WERI-Rb-1 (cell line): ENCODE measurements around the gene FKBP8.

Source experiments
- DNase-seq: peaks from one replicate; pipeline ENCODE4 v3.0.0-alpha.2; 2020
- H3K27ac ChIP-seq: fragments of 250-450 bp; sonication (Bioruptor Pico); 2 replicates; pipeline ENCODE4 v1.5.1; 2020; ENCODE audit warnings: mild to moderate bottlenecking, moderate library complexity
- H3K27me3 ChIP-seq: fragments of 250-450 bp; sonication (Bioruptor Pico); 2 replicates; pipeline ENCODE4 v1.5.1; 2021; ENCODE audit warnings: mild to moderate bottlenecking, low read depth, moderate library complexity; ENCODE audit not compliant: insufficient read depth, severe bottlenecking
- H3K36me3 ChIP-seq: fragments of 250-450 bp; sonication (Bioruptor Pico); 2 replicates; pipeline ENCODE4 v1.5.1; 2020; ENCODE audit warnings: mild to moderate bottlenecking, moderate library complexity
- H3K4me3 ChIP-seq: 2 replicates; pipeline ENCODE4 v1.5.1; 2011; ENCODE audit warnings: low read depth, mild to moderate bottlenecking, control low read depth, low read length
- H3K9me3 ChIP-seq: fragments of 250-450 bp; sonication (Bioruptor Pico); 2 replicates; pipeline ENCODE4 v1.5.1; 2021; ENCODE audit warnings: mild to moderate bottlenecking, moderate library complexity; ENCODE audit not compliant: severe bottlenecking
- CTCF ChIP-seq: IDR thresholded peaks from 2 replicates; pipeline ENCODE4 v1.5.1; 2011; ENCODE audit warnings: low read depth, mild to moderate bottlenecking, control low read depth, inconsistent platforms, low read length

FKBP8 gene

GRCh38 chr19:18588611-18589379, 45.4 kb upstream of the FKBP8 start, which contains the start of gene REX1BD:
TSS of gene REX1BD (plus strand) at chr19:18588798. CDS start at chr19:18588802, 4 bp downstream.
- TF ChIP-seq CTCF, result peak; percentile 86
- Histone ChIP-seq H3K36me3 (peaks cover 18% of the 10 kb centered on the region), H3K27me3 (no peaks in the 10 kb centered on the region), H3K9me3 (no peaks in the 10 kb centered on the region), H3K4me3 (peak within 1 kb of the TSS; percentile 74), H3K27ac (peak within 1 kb of the TSS; percentile 88)
- peak; percentile 90 for DNase-seq

- Histone ChIP-seq H3K9me3 (no peaks in the 10 kb centered on the region), H3K36me3 (peaks cover 12% of the 10 kb centered on the region), H3K27me3 (no peaks in the 10 kb centered on the region), H3K27ac (peak overlapping the region; percentile 88), H3K4me3 (peak overlapping the region; percentile 74)
- no peak for TF ChIP-seq CTCF
- peak; percentile 8 for DNase-seq
Measured at GRCh38 chr19:18587962-18588610, 44.7 kb upstream of the FKBP8 start.

DNA sequence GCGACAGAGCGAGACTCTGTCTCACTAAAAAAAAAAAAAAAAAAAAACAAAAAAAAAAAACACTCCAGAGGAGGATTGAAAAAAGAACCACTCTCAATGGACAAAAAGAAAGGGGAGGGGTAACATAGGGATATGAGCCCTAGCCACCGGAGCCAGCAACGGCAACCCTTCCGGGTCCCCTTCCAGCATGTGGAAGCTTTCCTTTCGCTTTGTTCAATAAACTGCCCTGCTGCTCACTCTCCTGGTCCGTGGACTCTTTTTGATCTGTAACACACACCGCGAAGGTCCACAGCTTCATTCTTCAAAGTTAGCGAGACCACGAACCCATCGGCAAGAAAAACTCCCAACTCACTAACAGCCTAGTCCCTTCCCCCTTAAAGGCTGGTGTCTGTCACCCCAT, 44.2 kb upstream of the FKBP8 start:
- H3K9me3 ChIP-seq, result no peaks in the 10 kb centered on the region
- no peaks in the 10 kb centered on the region for H3K27me3 ChIP-seq
- peak overlapping the region; percentile 74; the same call in 1 of the 2 replicates for H3K4me3 ChIP-seq
- DNase-seq, result no peak
- no peak for TF ChIP-seq CTCF
- peaks cover 12% of the 10 kb centered on the region; the same call in 1 of the 2 replicates for H3K36me3 ChIP-seq
- H3K27ac ChIP-seq, result peak overlapping the region; percentile 88; the same call in 1 of the 2 replicates

DNA sequence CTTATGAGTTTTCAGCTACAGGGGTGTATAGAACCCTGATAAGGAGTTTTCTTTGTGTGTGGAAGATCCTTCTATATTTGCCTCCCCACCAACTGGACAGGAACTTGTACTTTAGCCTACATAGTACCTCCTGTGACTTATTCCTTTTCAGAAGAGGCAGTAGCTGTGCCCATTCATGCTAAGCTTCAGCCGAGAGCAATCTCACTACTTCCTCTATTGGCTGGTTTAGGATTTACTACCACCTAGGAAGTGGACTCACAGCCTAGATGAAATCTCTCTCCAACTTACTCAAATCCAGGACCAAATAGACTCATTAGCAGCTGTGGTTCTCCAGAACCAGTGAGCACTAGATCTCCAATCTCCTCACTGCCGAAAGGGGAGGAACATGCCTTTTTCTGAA, 42.9 kb upstream of the FKBP8 start:
- no peak for TF ChIP-seq CTCF
- no peak overlapping the region for H3K4me3 ChIP-seq
- DNase-seq, result no peak
- H3K27me3 ChIP-seq, result no peaks in the 10 kb centered on the region
- no peaks in the 10 kb centered on the region for H3K9me3 ChIP-seq
- H3K27ac ChIP-seq, result no peak overlapping the region
- H3K36me3 ChIP-seq, result peaks cover 6% of the 10 kb centered on the region; the same call in 1 of the 2 replicates

DNA sequence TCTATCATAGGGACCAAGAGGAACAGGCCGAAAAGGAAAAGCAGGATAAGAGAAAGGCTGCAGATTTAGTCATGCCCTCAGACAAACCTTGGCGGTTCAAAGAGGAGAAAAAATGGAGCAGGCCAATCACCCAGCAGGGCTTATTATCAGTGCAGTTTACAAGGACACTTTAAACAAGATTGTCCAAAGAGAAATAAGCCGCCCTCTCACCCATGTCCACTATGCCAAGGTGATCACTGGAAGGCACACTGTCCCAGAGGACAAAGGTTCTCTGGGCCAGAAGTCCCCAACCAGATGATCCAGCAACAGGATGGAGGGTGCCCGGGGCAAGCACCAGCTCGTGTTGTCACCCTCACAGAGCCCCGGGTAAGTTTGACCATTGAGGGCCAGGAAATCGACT, 36.9 kb upstream of the FKBP8 start:
- no peak for DNase-seq
- Histone ChIP-seq H3K27ac (no peak overlapping the region), H3K36me3 (peaks cover 17% of the 10 kb centered on the region), H3K4me3 (no peak overlapping the region), H3K27me3 (no peaks in the 10 kb centered on the region), H3K9me3 (no peaks in the 10 kb centered on the region)
- no peak for TF ChIP-seq CTCF
